K562 (cell line): ENCODE measurements around the gene MSANTD1. TPM values are rescaled to one million over a fixed set of nuclear protein-coding genes. Genes with fewer than 3 reads are reported as not detected.

Experiments used
- HMGN3 ChIP-seq: IDR thresholded peaks from 2 replicates; pipeline ENCODE4 v1.6.1; 2011; ENCODE audit warnings: borderline replicate concordance, low read depth, mild to moderate bottlenecking, mixed read lengths, low read length; ENCODE audit not compliant: insufficient read length; ENCODE audit errors: extremely low read depth
- KAT7 ChIP-seq: sonication (generic); formaldehyde crosslinking; IDR thresholded peaks from 2 replicates; pipeline ENCODE4 v1.8.0; 2022; ENCODE audit warnings: missing genetic modification reagents, mild to moderate bottlenecking, borderline replicate concordance
- KDM5B ChIP-seq: fragments of 200-600 bp; sonication (generic); IDR thresholded peaks from 2 replicates; pipeline ENCODE4 v1.6.1; 2012; ENCODE audit warnings: low read depth, mild to moderate bottlenecking, moderate library complexity, low read length, control low read depth, inconsistent platforms; ENCODE audit not compliant: insufficient replicate concordance
- NFE2L1 ChIP-seq: fragments of 450-650 bp; IDR thresholded peaks from 2 replicates; pipeline ENCODE4 v1.6.1; 2016; ENCODE audit warnings: missing genetic modification characterization, low read depth, mild to moderate bottlenecking, missing compliant biosample characterization, moderate library complexity, borderline replicate concordance
- TBL1XR1 ChIP-seq, 2 experiments: IDR thresholded peaks; 2 replicates each; pipeline ENCODE4 v1.6.1; 2012; ENCODE audit warnings: improper control_type of control experiment in 2 of 2, low read length in 2 of 2, mild to moderate bottlenecking in 1 of 2
- ZBTB17 ChIP-seq: fragments of 450-650 bp; formaldehyde crosslinking; IDR thresholded peaks from 2 replicates; pipeline ENCODE4 v1.4.0; 2020; ENCODE audit warnings: mild to moderate bottlenecking
- ZBTB40 ChIP-seq, 2 experiments: fragments of 450-650 bp in 1 of 2; sonication (generic) in 1 of 2; formaldehyde crosslinking in 1 of 2; IDR thresholded peaks; 2 replicates each; pipeline versions ENCODE4 v1.7.1 to v1.9.0; 2016 to 2022; ENCODE audit warnings: inconsistent platforms in 1 of 2, mild to moderate bottlenecking in 1 of 2, missing genetic modification reagents in 1 of 2
- ZBTB7A ChIP-seq: IDR thresholded peaks from 2 replicates; pipeline ENCODE4 v1.6.1; 2011; ENCODE audit warnings: low read depth, mild to moderate bottlenecking, low read length, moderate library complexity, borderline replicate concordance; ENCODE audit not compliant: control insufficient read depth
- polyA plus RNA-seq, 8 experiments: library from polyadenylated mRNA; depleted of rRNA in 4 of 8; stranded (reverse) in 5 of 8; unstranded in 3 of 8; fragments of >200 nt; fragmentation: Nextera tagmentation in 2 of 8; fragmentation: Illumina TruSeq in 1 of 8; extraction: Ambion mirVana in 2 of 8; extraction: Trizol in 1 of 8; gene quantifications; 2 replicates each; pipeline versions ENCODE4 v1.2.1 to v1.2.3, GENCODE V29; 2011 to 2014; ENCODE audit warnings: inconsistent platforms in 1 of 8, missing spikeins in 1 of 8
- total RNA-seq, 7 experiments: library from RNA; depleted of rRNA in 6 of 7; stranded (reverse); fragments of >200 nt in 6 of 7; fragmentation: Illumina TruSeq in 2 of 7; extraction: Trizol in 2 of 7; gene quantifications; 2 replicates each; pipeline versions ENCODE4 v1.2.1 to v1.2.3, GENCODE V29; 2011 to 2021; ENCODE audit warnings: low replicate concordance in 1 of 7

Gene MSANTD1
- total and polyA plus RNA-seq, 9 of the 15 experiments (the other 6 are each of a cell fraction or from before 2014, with no cell fraction given), result 0.04 to 0.09 (median 0.07) TPM; not detected in 6

GRCh38 chr4:3293401-3294391 lies 44.7 kb downstream of the MSANTD1 start (continued):
- TF ChIP-seq ZBTB7A (peak; percentile 13; the same call in 1 of the 2 replicates), KDM5B (peak; percentile 47), NFE2L1 (tag) (no peak), TBL1XR1 (IDR thresholded peaks at IDR 0.05; ENCODE audit: low read length in 2 of 2) (no peak), KAT7 (CRISPR knock-in tag) (no peak), ZBTB40 (IDR thresholded peaks at IDR 0.05) (peak; percentile 45; the same call in 1 of the 2 replicates), ZBTB40 (CRISPR knock-in tag; IDR thresholded peaks at IDR 0.05) (no peak), ZBTB17 (CRISPR knock-in tag) (no peak), HMGN3 (peak; percentile 65)
